Fibroblast of villous mesenchyme (primary cell): Measurements from ENCODE around the gene EPHA4. TPM values are rescaled to one million over a fixed set of nuclear protein-coding genes. Genes with fewer than 3 reads are reported as not detected.

ENCODE experiments used
- DNase-seq: peaks from one replicate; pipeline ENCODE4 v3.0.0-alpha.2; 2010; ENCODE audit warnings: low read depth
- H3K4me3 ChIP-seq: 2 replicates; pipeline ENCODE4 v1.5.1; 2011; ENCODE audit warnings: low read depth, mild to moderate bottlenecking, low read length
- CTCF ChIP-seq: IDR thresholded peaks from 2 replicates; pipeline ENCODE4 v1.5.1; 2012; ENCODE audit warnings: low read depth, mild to moderate bottlenecking, low read length; ENCODE audit not compliant: insufficient read depth
- total RNA-seq: library from RNA; depleted of rRNA; stranded (reverse); fragments of >200 nt; gene quantifications from 2 replicates; pipeline ENCODE4 v1.2.3, GENCODE V29; 2012

Gene EPHA4
- total RNA-seq, 1 donor = 17.3 TPM

DNA sequence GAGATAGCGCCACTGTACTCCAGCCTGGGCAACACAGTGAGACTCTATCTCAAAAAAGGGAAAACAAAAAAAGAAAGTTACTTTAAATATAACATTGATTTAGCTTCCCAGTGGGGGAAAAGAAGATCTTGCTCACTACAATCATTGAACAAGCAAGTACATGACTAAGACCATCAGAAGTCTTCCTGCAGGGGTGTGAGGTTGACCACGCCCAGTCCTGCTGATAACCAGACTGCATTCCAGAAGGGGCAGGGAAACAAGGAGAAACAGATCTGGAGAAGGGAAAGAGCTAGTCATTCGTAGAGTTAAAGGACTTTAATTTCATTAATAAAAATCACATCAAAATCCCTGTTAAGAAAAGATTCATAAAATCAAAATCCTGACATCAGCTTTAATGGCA lies 77.5 kb downstream of the EPHA4 start:
- no peak for TF ChIP-seq CTCF
- no peak for DNase-seq
- H3K4me3 ChIP-seq = no peak overlapping the region

DNA sequence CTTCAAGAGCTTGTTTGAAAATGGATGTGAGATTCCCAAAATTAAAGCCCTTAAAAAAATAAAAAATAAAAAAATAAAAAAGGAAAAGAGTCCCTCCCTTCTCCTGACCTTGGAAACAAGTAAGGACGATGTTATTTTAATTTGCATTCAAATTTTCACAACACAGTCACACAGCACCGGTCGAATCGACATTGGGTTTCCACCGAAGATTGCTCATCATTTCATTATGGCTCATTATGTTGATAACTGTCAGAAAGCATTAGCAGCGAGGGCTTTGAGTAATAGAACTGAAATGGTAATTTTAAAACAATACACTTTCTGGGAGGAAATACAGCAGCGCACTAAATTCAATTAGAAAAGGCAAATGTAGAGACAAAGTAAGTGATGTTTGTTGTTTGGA lies 78.7 kb downstream of the EPHA4 start:
- no peak overlapping the region for H3K4me3 ChIP-seq
- TF ChIP-seq CTCF = no peak
- DNase-seq = no peak

- H3K4me3 ChIP-seq = no peak overlapping the region
- no peak for DNase-seq
- no peak for TF ChIP-seq CTCF
Observed at GRCh38 chr2:221492636-221493035, 79.5 kb downstream of the EPHA4 start.

DNA sequence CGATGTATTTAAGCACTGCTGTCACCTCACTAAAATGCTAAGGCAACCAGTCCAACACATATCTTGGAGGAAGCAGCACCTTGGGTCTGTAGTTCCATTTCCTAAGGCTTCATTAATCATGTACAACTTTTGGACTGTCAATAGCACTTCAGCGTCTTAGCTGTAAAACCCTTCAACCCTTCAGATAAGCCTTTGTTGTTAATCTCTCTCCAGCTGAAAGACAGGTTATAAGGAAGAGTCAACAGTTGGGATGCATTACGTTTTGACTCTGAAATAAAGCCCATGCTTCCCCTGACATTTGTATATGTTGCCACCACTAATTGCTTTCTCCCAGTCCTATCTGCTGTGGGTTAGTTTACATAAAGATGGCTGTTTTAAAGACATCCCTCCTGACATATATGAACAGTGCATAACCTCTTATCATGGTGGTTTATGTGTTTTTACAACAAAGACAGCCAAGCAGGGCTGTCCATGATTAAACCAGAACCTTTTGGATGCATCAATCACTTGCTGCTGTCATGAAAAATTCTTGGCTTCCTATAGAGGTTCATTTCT lies 81.5 kb downstream of the EPHA4 start:
- TF ChIP-seq CTCF = no peak
- no peak for DNase-seq
- H3K4me3 ChIP-seq = no peak overlapping the region

- TF ChIP-seq CTCF = no peak
- no peak overlapping the region for H3K4me3 ChIP-seq
- DNase-seq = no peak
Observed at GRCh38 chr2:221488136-221488807, 83.8 kb downstream of the EPHA4 start.

DNA sequence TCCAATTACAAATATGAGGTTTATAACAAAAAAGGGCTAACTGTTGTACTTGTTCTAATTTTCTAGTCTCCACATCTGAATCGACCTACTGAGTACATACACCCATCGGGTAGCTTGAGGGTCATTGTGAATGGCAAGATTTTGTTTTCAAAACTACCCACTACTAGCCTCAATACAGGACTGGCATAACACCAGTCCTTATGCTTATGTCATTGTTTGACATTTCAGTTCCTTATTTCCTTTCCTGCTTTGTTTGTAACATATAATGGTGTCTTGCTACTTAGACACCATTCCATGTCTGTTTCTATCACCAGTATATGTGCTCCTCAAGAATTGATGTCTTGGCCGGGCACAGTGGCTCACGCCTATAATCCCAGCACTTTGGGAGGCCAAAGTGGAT lies 86.0 kb downstream of the EPHA4 start:
- no peak for DNase-seq
- TF ChIP-seq CTCF = no peak
- H3K4me3 ChIP-seq = no peak overlapping the region

GRCh38 chr2:221485503-221485870 lies 86.6 kb downstream of the EPHA4 start:
- DNase-seq = no peak
- H3K4me3 ChIP-seq = no peak overlapping the region
- TF ChIP-seq CTCF = no peak
